GM12801 (cell line): ENCODE measurements around the gene KAT2B.

Experiments used
- CTCF ChIP-seq: IDR thresholded peaks from one replicate; pipeline ENCODE4 v1.5.1; 2011; ENCODE audit warnings: control low read depth; ENCODE audit not compliant: insufficient read length; ENCODE audit errors: extremely low read depth

KAT2B gene

GRCh38 chr3:20078194-20078714 is 38.0 kb downstream of the KAT2B start:
- no peak for TF ChIP-seq CTCF

- TF ChIP-seq CTCF: no peak
Measured at GRCh38 chr3:20079621-20080020, 39.4 kb downstream of the KAT2B start.

GRCh38 chr3:20080956-20081554 is 40.8 kb downstream of the KAT2B start:
- TF ChIP-seq CTCF: no peak

- TF ChIP-seq CTCF: no peak
Measured at GRCh38 chr3:20083253-20083652, 43.0 kb downstream of the KAT2B start.

GRCh38 chr3:20083953-20084352 is 43.7 kb downstream of the KAT2B start:
- no peak for TF ChIP-seq CTCF

- no peak for TF ChIP-seq CTCF
Measured at GRCh38 chr3:20091331-20092047, 51.2 kb downstream of the KAT2B start.

GRCh38 chr3:20095470-20095869 is 55.2 kb downstream of the KAT2B start:
- no peak for TF ChIP-seq CTCF
